HepG2 (cell line): ENCODE results near the gene CCNJL. TPM values are rescaled to one million over a fixed set of nuclear protein-coding genes. Genes with fewer than 3 reads are reported as not detected.

Experiments
- AHR ChIP-seq: IDR thresholded peaks from 2 replicates; pipeline ENCODE4 v1.6.1; 2018; ENCODE audit warnings: missing genetic modification reagents, missing compliant biosample characterization
- ARID5B ChIP-seq: IDR thresholded peaks from 2 replicates; pipeline ENCODE4 v1.4.0; 2020; ENCODE audit warnings: mild to moderate bottlenecking, missing genetic modification reagents
- ETV5 ChIP-seq: IDR thresholded peaks from 2 replicates; pipeline ENCODE4 v1.6.1; 2018; ENCODE audit warnings: missing biosample characterization, missing genetic modification reagents, inconsistent platforms, borderline replicate concordance
- FOXA3 ChIP-seq: IDR thresholded peaks from 2 replicates; pipeline ENCODE4 v1.6.1; 2016; ENCODE audit warnings: missing genetic modification reagents, missing compliant biosample characterization
- GFI1 ChIP-seq: sonication (generic); formaldehyde crosslinking; IDR thresholded peaks from 2 replicates; pipeline ENCODE4 v1.5.0; 2020; ENCODE audit warnings: missing genetic modification reagents, mild to moderate bottlenecking, borderline replicate concordance
- MLXIP ChIP-seq: sonication (generic); formaldehyde crosslinking; IDR thresholded peaks from 2 replicates; pipeline ENCODE4 v1.9.0; 2021; ENCODE audit warnings: missing genetic modification reagents, borderline replicate concordance
- MTA1 ChIP-seq: sonication (generic); formaldehyde crosslinking; IDR thresholded peaks from 2 replicates; pipeline ENCODE4 v1.4.0; 2020; ENCODE audit warnings: missing genetic modification reagents, mild to moderate bottlenecking, borderline replicate concordance
- NCOA2 ChIP-seq: sonication (generic); formaldehyde crosslinking; IDR thresholded peaks from 2 replicates; pipeline ENCODE4 v1.8.0; 2022; ENCODE audit warnings: inconsistent platforms
- NONO ChIP-seq, 2 experiments: fragments of 450-650 bp in 1 of 2; sonication (generic) in 1 of 2; formaldehyde crosslinking in 1 of 2; IDR thresholded peaks in 1 of 2; conservative IDR thresholded peaks in 1 of 2; 2 replicates each; pipeline versions ENCODE4 v1.6.1 to v1.8.0; 2017 to 2022; ENCODE audit warnings: mild to moderate bottlenecking in 1 of 2, missing genetic modification reagents in 1 of 2, moderate library complexity in 1 of 2
- NR2F1 ChIP-seq, 2 experiments: fragments of 450-650 bp in 1 of 2; formaldehyde crosslinking in 1 of 2; IDR thresholded peaks; 2 replicates each; pipeline versions ENCODE4 v1.5.0 to v1.6.1; 2016 to 2020; ENCODE audit warnings: mild to moderate bottlenecking in 1 of 2, missing compliant biosample characterization in 1 of 2, missing genetic modification reagents in 1 of 2, moderate library complexity in 1 of 2
- ZBTB3 ChIP-seq: sonication (generic); formaldehyde crosslinking; IDR thresholded peaks from 2 replicates; pipeline ENCODE4 v1.4.0; 2020; ENCODE audit warnings: low read depth, mild to moderate bottlenecking, moderate library complexity, missing genetic modification reagents, borderline replicate concordance
- ZKSCAN1 ChIP-seq: fragments of 150-350 bp; IDR thresholded peaks from 2 replicates; pipeline ENCODE4 v1.6.1; 2014; ENCODE audit warnings: low read length
- ZNF274 ChIP-seq: sonication (generic); formaldehyde crosslinking; IDR thresholded peaks from 2 replicates; pipeline ENCODE4 v1.5.1; 2020; ENCODE audit warnings: mild to moderate bottlenecking, missing genetic modification reagents
- ZNF432 ChIP-seq: sonication (generic); formaldehyde crosslinking; IDR thresholded peaks from 2 replicates; pipeline ENCODE4 v1.5.0; 2020; ENCODE audit warnings: missing genetic modification reagents, mild to moderate bottlenecking, borderline replicate concordance
- ZNF510 ChIP-seq: sonication (generic); formaldehyde crosslinking; IDR thresholded peaks from 2 replicates; pipeline ENCODE4 v1.4.0; 2020; ENCODE audit warnings: low read depth, mild to moderate bottlenecking, missing genetic modification reagents
- ZNF737 ChIP-seq: sonication (generic); formaldehyde crosslinking; IDR thresholded peaks from 2 replicates; pipeline ENCODE4 v1.5.0; 2020; ENCODE audit warnings: missing genetic modification reagents, mild to moderate bottlenecking, borderline replicate concordance
- polyA plus RNA-seq, 8 experiments: library from polyadenylated mRNA; depleted of rRNA in 3 of 8; stranded (reverse) in 7 of 8; unstranded in 1 of 8; fragments of >200 nt; fragmentation: Illumina TruSeq in 4 of 8; extraction: Trizol in 4 of 8; gene quantifications; 2 replicates each; pipeline versions ENCODE4 v1.2.1 to v1.2.3, GENCODE V29; 2011 to 2016; ENCODE audit warnings: low read depth in 4 of 8, missing spikeins in 1 of 8, mixed read lengths in 1 of 8; ENCODE audit not compliant: insufficient read depth in 1 of 8
- total RNA-seq, 5 experiments: library from RNA; depleted of rRNA; stranded (reverse); fragments of >200 nt; fragmentation: Illumina TruSeq; extraction: Trizol; gene quantifications; 2 replicates each; pipeline ENCODE4 v1.2.3, GENCODE V29; 2016; ENCODE audit warnings: low read depth in 1 of 5
- TF ChIP-seq, protein P1 (sequence below): sonication (generic); formaldehyde crosslinking; IDR thresholded peaks from 2 replicates; pipeline ENCODE4 v1.4.0; 2020; ENCODE audit warnings: missing genetic modification reagents
- TF ChIP-seq, protein P2 (sequence below): sonication (generic); formaldehyde crosslinking; conservative IDR thresholded peaks from 2 replicates; pipeline ENCODE4 v1.8.0; 2022; ENCODE audit warnings: low read depth, missing genetic modification reagents

Gene CCNJL
- total and polyA plus RNA-seq, 2 of the 13 experiments (the other 11 are each of a cell fraction or from before 2014, with no cell fraction given), result 1.6 to 4.4 TPM

DNA sequence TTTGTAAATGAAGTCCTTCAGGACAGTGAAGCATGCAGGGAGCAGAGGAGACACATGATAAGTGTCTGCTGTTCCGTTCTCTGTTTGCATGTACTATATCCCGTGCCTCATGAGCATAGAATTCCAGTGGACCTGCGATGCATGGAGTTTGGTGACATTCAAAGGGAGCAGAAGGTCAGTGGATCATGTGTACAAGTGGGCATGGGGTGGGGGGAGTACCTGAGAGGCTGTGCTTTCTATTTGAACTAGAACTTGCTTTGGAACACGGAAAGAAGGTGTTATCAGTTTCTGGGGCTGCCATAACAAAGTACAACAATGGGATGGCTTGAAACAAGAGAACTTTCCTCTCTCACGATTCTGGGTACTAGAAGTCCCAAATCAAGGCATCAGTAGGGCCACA lies 5.1 kb upstream of the CCNJL start (continued):
- no peak for TF ChIP-seq AHR (CRISPR knock-in tag)
- TF ChIP-seq NCOA2 (CRISPR knock-in tag), result no peak
- TF ChIP-seq MLXIP (CRISPR knock-in tag), result no peak
- TF ChIP-seq, protein P1, sequence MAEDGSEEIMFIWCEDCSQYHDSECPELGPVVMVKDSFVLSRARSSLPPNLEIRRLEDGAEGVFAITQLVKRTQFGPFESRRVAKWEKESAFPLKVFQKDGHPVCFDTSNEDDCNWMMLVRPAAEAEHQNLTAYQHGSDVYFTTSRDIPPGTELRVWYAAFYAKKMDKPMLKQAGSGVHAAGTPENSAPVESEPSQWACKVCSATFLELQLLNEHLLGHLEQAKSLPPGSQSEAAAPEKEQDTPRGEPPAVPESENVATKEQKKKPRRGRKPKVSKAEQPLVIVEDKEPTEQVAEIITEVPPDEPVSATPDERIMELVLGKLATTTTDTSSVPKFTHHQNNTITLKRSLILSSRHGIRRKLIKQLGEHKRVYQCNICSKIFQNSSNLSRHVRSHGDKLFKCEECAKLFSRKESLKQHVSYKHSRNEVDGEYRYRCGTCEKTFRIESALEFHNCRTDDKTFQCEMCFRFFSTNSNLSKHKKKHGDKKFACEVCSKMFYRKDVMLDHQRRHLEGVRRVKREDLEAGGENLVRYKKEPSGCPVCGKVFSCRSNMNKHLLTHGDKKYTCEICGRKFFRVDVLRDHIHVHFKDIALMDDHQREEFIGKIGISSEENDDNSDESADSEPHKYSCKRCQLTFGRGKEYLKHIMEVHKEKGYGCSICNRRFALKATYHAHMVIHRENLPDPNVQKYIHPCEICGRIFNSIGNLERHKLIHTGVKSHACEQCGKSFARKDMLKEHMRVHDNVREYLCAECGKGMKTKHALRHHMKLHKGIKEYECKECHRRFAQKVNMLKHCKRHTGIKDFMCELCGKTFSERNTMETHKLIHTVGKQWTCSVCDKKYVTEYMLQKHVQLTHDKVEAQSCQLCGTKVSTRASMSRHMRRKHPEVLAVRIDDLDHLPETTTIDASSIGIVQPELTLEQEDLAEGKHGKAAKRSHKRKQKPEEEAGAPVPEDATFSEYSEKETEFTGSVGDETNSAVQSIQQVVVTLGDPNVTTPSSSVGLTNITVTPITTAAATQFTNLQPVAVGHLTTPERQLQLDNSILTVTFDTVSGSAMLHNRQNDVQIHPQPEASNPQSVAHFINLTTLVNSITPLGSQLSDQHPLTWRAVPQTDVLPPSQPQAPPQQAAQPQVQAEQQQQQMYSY (CRISPR knock-in tag), result no peak
- TF ChIP-seq NONO (IDR thresholded peaks at IDR 0.05), result no peak
- TF ChIP-seq NONO (CRISPR knock-in tag; conservative IDR thresholded peaks at IDR 0.05), result no peak
- 0 out of 4 replicates have a peak, but pooled peaks of 1 of the 2 experiments have one; percentile 37 for TF ChIP-seq NR2F1 (CRISPR knock-in tag; IDR thresholded peaks at IDR 0.05)
- TF ChIP-seq ZBTB3 (CRISPR knock-in tag), result no peak
- no peak for TF ChIP-seq ZNF432 (CRISPR knock-in tag)
- TF ChIP-seq FOXA3 (CRISPR knock-in tag), result peak; percentile 41; the same call in 1 of the 2 replicates
- no peak for TF ChIP-seq ZNF510 (CRISPR knock-in tag)
- TF ChIP-seq ARID5B (CRISPR knock-in tag), result peak; percentile 59
- TF ChIP-seq MTA1 (CRISPR knock-in tag), result no peak
- no peak for TF ChIP-seq GFI1 (CRISPR knock-in tag)
- TF ChIP-seq ZNF737 (CRISPR knock-in tag), result no peak
- no peak for TF ChIP-seq ZNF274 (CRISPR knock-in tag)
- no peak for TF ChIP-seq ZKSCAN1
- TF ChIP-seq ETV5 (CRISPR knock-in tag), result no peak
- TF ChIP-seq, protein P2, sequence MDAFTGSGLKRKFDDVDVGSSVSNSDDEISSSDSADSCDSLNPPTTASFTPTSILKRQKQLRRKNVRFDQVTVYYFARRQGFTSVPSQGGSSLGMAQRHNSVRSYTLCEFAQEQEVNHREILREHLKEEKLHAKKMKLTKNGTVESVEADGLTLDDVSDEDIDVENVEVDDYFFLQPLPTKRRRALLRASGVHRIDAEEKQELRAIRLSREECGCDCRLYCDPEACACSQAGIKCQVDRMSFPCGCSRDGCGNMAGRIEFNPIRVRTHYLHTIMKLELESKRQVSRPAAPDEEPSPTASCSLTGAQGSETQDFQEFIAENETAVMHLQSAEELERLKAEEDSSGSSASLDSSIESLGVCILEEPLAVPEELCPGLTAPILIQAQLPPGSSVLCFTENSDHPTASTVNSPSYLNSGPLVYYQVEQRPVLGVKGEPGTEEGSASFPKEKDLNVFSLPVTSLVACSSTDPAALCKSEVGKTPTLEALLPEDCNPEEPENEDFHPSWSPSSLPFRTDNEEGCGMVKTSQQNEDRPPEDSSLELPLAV (CRISPR knock-in tag), result no peak
